SK-N-SH treated with all-trans-retinoic acid at 6 μM for 48 hours (cell line): ENCODE results near the gene IKZF3.
"Not testable (repeated sequence)": the region's sequence is repeated elsewhere in the genome, so short reads cannot be mapped to it uniquely, and the experiment has no call there.

Experiments
- ATAC-seq: fragments of 200-7000 bp; cut with Tn5 transposase; 3 replicates; pipeline ENCODE4 v1.9.1; 2020; ENCODE audit warnings: mild to moderate bottlenecking, moderate library complexity
- ARNTL ChIP-seq: fragments of 450-650 bp; formaldehyde crosslinking; IDR thresholded peaks from 2 replicates; pipeline ENCODE4 v1.5.0; 2020; ENCODE audit warnings: low read depth, mild to moderate bottlenecking, moderate library complexity, borderline replicate concordance
- BACH2 ChIP-seq: fragments of 250-450 bp; sonication (Bioruptor Pico); IDR thresholded peaks from 2 replicates; pipeline ENCODE4 v1.9.0; 2021; ENCODE audit warnings: mild to moderate bottlenecking, borderline replicate concordance
- CREB5 ChIP-seq: fragments of 250-450 bp; sonication (Bioruptor Pico); IDR thresholded peaks from 2 replicates; pipeline ENCODE4 v1.5.1; 2020; ENCODE audit warnings: low read depth, mild to moderate bottlenecking, moderate library complexity
- GLIS3 ChIP-seq: fragments of 250-450 bp; sonication (Bioruptor Pico); IDR thresholded peaks from 2 replicates; pipeline ENCODE4 v1.5.0; 2020; ENCODE audit warnings: mild to moderate bottlenecking, moderate library complexity
- ISL1 ChIP-seq: fragments of 250-450 bp; sonication (Bioruptor Pico); IDR thresholded peaks from 2 replicates; pipeline ENCODE4 v2.1.2; 2022; ENCODE audit warnings: mild to moderate bottlenecking, moderate library complexity
- OSR1 ChIP-seq: fragments of 250-450 bp; sonication (Bioruptor Pico); IDR thresholded peaks from 2 replicates; pipeline ENCODE4 v1.8.0; 2022; ENCODE audit warnings: moderate library complexity, mild to moderate bottlenecking, inconsistent platforms
- PATZ1 ChIP-seq: fragments of 250-450 bp; sonication (Bioruptor Pico); IDR thresholded peaks from 2 replicates; pipeline ENCODE4 v1.8.0; 2020; ENCODE audit warnings: mild to moderate bottlenecking, moderate library complexity, borderline replicate concordance
- SNAI2 ChIP-seq: fragments of 250-450 bp; sonication (Bioruptor Pico); IDR thresholded peaks from 2 replicates; pipeline ENCODE4 v1.5.0; 2020; ENCODE audit warnings: mild to moderate bottlenecking, moderate library complexity
- TOX ChIP-seq: fragments of 250-450 bp; sonication (Bioruptor Pico); IDR thresholded peaks from 2 replicates; pipeline ENCODE4 v1.8.0; 2021; ENCODE audit warnings: mild to moderate bottlenecking, moderate library complexity, borderline replicate concordance
- TSHZ2 ChIP-seq: fragments of 250-450 bp; sonication (Bioruptor Pico); IDR thresholded peaks from 2 replicates; pipeline ENCODE4 v1.5.0; 2020; ENCODE audit warnings: mild to moderate bottlenecking, moderate library complexity
- ZC3H10 ChIP-seq: fragments of 250-450 bp; sonication (Bioruptor Pico); IDR thresholded peaks from 2 replicates; pipeline ENCODE4 v1.5.1; 2021; ENCODE audit warnings: mild to moderate bottlenecking, moderate library complexity
- ZFP3 ChIP-seq: fragments of 250-450 bp; sonication (Bioruptor Pico); IDR thresholded peaks from 2 replicates; pipeline ENCODE4 v1.5.0; 2020; ENCODE audit warnings: mild to moderate bottlenecking, moderate library complexity
- ZFP30 ChIP-seq: fragments of 450-650 bp; formaldehyde crosslinking; IDR thresholded peaks from 2 replicates; pipeline ENCODE4 v1.5.0; 2022; ENCODE audit warnings: mild to moderate bottlenecking, moderate library complexity

IKZF3 gene

GRCh38 chr17:39711851-39712250 is 152.3 kb downstream of the IKZF3 start:
- TF ChIP-seq ZC3H10 (CRISPR knock-in tag) (no peak), TSHZ2 (CRISPR knock-in tag) (no peak), OSR1 (no peak)
- ATAC-seq, result no peak

GRCh38 chr17:39711071-39711470 is 153.0 kb downstream of the IKZF3 start:
- ATAC-seq, result not testable (repeated sequence)

GRCh38 chr17:39709998-39710964 is 153.8 kb downstream of the IKZF3 start:
- no peak for ATAC-seq
- TF ChIP-seq TOX (CRISPR knock-in tag), result no peak
- no peak for TF ChIP-seq SNAI2 (CRISPR knock-in tag)
- TF ChIP-seq GLIS3 (CRISPR knock-in tag), result no peak
- TF ChIP-seq CREB5, result no peak
- TF ChIP-seq ZFP30, result no peak
- TF ChIP-seq ISL1 (CRISPR knock-in tag), result no peak
- no peak for TF ChIP-seq ARNTL (CRISPR knock-in tag)
- no peak for TF ChIP-seq PATZ1 (CRISPR knock-in tag)
- TF ChIP-seq OSR1, result no peak
- TF ChIP-seq, all 23 proteins: peak for 0

GRCh38 chr17:39709319-39709997 is 154.7 kb downstream of the IKZF3 start:
- ATAC-seq, result no peak
- no peak for TF ChIP-seq TOX (CRISPR knock-in tag)
- no peak for TF ChIP-seq CREB5
- no peak for TF ChIP-seq ISL1 (CRISPR knock-in tag)
- TF ChIP-seq BACH2 (CRISPR knock-in tag), result no peak
- TF ChIP-seq ZFP3 (CRISPR knock-in tag), result no peak
